ENCODE measurements around the gene TTC3. TPM values are rescaled to one million over a fixed set of nuclear protein-coding genes. Genes with fewer than 3 reads are reported as not detected.

The TTC3 gene
- total and polyA plus RNA-seq, 10 of the 15 experiments (the other 5 are each of a cell fraction or from before 2014, with no cell fraction given) = 23.1 to 94.9 (median 72.7) TPM

DNA sequence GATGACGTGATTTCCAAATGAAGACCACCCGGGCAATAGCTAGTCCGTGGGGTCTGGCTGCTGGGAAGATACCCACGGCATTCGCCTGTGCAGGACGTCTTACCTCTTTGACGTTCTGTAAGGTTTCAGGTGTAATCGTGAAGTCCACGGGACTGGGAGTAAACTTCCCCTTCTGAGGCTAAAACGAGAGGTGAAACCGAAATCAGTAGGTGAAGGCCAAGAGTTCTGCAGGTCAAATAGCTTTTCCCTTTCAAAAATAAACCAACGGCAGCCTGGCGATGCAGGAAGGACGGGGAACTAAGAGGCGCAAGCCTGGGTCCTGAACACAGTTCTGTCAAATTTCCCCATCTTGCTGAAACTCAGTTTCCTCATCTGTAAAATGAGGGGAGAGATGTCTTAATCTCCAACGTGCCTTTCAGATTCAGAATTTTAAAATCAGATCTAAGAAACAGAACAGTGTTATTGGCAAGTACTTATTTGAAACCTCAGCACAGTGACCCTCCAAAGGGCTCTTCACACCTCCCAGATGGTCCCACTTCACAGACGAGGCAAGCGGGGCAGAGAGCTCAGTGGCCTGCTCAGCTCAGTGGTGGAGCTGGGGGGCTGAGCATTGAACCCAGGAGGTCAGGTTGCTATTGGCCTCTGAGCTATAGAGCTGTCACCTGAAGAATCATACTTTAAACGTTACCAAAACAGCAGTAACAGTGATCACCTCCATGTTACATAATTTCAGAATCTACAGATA is 159.4 kb downstream of the TTC3 start (continued):
- TF ChIP-seq, protein P1, sequence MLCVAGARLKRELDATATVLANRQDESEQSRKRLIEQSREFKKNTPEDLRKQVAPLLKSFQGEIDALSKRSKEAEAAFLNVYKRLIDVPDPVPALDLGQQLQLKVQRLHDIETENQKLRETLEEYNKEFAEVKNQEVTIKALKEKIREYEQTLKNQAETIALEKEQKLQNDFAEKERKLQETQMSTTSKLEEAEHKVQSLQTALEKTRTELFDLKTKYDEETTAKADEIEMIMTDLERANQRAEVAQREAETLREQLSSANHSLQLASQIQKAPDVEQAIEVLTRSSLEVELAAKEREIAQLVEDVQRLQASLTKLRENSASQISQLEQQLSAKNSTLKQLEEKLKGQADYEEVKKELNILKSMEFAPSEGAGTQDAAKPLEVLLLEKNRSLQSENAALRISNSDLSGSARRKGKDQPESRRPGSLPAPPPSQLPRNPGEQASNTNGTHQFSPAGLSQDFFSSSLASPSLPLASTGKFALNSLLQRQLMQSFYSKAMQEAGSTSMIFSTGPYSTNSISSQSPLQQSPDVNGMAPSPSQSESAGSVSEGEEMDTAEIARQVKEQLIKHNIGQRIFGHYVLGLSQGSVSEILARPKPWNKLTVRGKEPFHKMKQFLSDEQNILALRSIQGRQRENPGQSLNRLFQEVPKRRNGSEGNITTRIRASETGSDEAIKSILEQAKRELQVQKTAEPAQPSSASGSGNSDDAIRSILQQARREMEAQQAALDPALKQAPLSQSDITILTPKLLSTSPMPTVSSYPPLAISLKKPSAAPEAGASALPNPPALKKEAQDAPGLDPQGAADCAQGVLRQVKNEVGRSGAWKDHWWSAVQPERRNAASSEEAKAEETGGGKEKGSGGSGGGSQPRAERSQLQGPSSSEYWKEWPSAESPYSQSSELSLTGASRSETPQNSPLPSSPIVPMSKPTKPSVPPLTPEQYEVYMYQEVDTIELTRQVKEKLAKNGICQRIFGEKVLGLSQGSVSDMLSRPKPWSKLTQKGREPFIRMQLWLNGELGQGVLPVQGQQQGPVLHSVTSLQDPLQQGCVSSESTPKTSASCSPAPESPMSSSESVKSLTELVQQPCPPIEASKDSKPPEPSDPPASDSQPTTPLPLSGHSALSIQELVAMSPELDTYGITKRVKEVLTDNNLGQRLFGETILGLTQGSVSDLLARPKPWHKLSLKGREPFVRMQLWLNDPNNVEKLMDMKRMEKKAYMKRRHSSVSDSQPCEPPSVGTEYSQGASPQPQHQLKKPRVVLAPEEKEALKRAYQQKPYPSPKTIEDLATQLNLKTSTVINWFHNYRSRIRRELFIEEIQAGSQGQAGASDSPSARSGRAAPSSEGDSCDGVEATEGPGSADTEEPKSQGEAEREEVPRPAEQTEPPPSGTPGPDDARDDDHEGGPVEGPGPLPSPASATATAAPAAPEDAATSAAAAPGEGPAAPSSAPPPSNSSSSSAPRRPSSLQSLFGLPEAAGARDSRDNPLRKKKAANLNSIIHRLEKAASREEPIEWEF (IDR thresholded peaks at IDR 0.05; ENCODE audit: insufficient replicate concordance, low read depth, low read length) = no peak
- TF ChIP-seq JUND (IDR thresholded peaks at IDR 0.05; ENCODE audit: low read depth, low read length) = no peak
- TF ChIP-seq BRCA1 (IDR thresholded peaks at IDR 0.05; ENCODE audit: low read depth, low read length) = no peak
- TF ChIP-seq, protein P2, sequence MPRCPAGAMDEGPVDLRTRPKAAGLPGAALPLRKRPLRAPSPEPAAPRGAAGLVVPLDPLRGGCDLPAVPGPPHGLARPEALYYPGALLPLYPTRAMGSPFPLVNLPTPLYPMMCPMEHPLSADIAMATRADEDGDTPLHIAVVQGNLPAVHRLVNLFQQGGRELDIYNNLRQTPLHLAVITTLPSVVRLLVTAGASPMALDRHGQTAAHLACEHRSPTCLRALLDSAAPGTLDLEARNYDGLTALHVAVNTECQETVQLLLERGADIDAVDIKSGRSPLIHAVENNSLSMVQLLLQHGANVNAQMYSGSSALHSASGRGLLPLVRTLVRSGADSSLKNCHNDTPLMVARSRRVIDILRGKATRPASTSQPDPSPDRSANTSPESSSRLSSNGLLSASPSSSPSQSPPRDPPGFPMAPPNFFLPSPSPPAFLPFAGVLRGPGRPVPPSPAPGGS (IDR thresholded peaks at IDR 0.05; ENCODE audit: borderline replicate concordance, insufficient read depth, low read depth, low read length, poor library complexity, severe bottlenecking) = no peak
- TF ChIP-seq CBX5 (IDR thresholded peaks at IDR 0.05; ENCODE audit: low read depth) = no peak
- TF ChIP-seq NFIC (IDR thresholded peaks at IDR 0.05; ENCODE audit: low read depth, low read length) = peak; percentile 67; the same call in 1 of the 2 replicates
- no peak for TF ChIP-seq SPI1 (IDR thresholded peaks at IDR 0.05; ENCODE audit: borderline replicate concordance, insufficient read depth, low read depth, low read length)
- TF ChIP-seq SMAD5 (IDR thresholded peaks at IDR 0.05; ENCODE audit: low read depth) = no peak
- TF ChIP-seq, protein P3, sequence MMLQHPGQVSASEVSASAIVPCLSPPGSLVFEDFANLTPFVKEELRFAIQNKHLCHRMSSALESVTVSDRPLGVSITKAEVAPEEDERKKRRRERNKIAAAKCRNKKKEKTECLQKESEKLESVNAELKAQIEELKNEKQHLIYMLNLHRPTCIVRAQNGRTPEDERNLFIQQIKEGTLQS (IDR thresholded peaks at IDR 0.05; ENCODE audit: borderline replicate concordance, extremely low read depth, low read depth, low read length) = no peak
- TF ChIP-seq HDAC6 (IDR thresholded peaks at IDR 0.05; ENCODE audit: unreplicated experiment) = no peak
- no peak for TF ChIP-seq CHD2 (IDR thresholded peaks at IDR 0.05; ENCODE audit: borderline replicate concordance, low read depth, low read length)
- TF ChIP-seq YY1 (IDR thresholded peaks at IDR 0.05; ENCODE audit: low read depth, low read length) = no peak
- no peak for TF ChIP-seq MXI1 (IDR thresholded peaks at IDR 0.05; ENCODE audit: low read depth, low read length)
- no peak for TF ChIP-seq POLR2AphosphoS2 (IDR thresholded peaks at IDR 0.05; ENCODE audit: low read depth, low read length)
- TF ChIP-seq RELA (IDR thresholded peaks at IDR 0.05; ENCODE audit: borderline replicate concordance, partially characterized antibody) = no peak
- no peak for TF ChIP-seq SMARCA5 (IDR thresholded peaks at IDR 0.05)
- peak; percentile 32; the same call in 1 of the 2 replicates for TF ChIP-seq CREB1 (IDR thresholded peaks at IDR 0.05; ENCODE audit: low read depth)
- TF ChIP-seq NR2C1 (IDR thresholded peaks at IDR 0.05) = no peak
- TF ChIP-seq SMAD1 (IDR thresholded peaks at IDR 0.05; ENCODE audit: low read depth, partially characterized antibody) = no peak
- TF ChIP-seq RCOR1 (conservative IDR thresholded peaks at IDR 0.05; ENCODE audit: low read depth, low read length) = no peak
- no peak for TF ChIP-seq NFYA (IDR thresholded peaks at IDR 0.05; ENCODE audit: borderline replicate concordance, low read depth, low read length)
- TF ChIP-seq MYC (IDR thresholded peaks at IDR 0.05; ENCODE audit: insufficient read depth, insufficient read length, insufficient replicate concordance, low read length, severe bottlenecking) = no peak
- peak; percentile 72 for TF ChIP-seq ATF7 (IDR thresholded peaks at IDR 0.05; ENCODE audit: low read depth)
- no peak for TF ChIP-seq ZNF207 (IDR thresholded peaks at IDR 0.05; ENCODE audit: borderline replicate concordance)
- no peak for TF ChIP-seq RBBP5 (conservative IDR thresholded peaks at IDR 0.05)

Data from GM12878 (cell line).